Mucosa of rectum (tissue), 2 donors: Measurements from ENCODE around the gene MLX.
A peak's percentile ranks its signal among the peaks of the same experiment; 100 is the strongest.
"Not testable (repeated sequence)": the region's sequence is repeated elsewhere in the genome, so short reads cannot be mapped to it uniquely, and the experiment has no call there.

ENCODE experiments used
- H3K27ac ChIP-seq, 2 donors: one replicate each; pipeline ENCODE4 v1.7.0; 2013; ENCODE audit warnings: inconsistent platforms in 2 of 2, low read depth in 2 of 2, low read length in 2 of 2
- H3K27me3 ChIP-seq, 2 donors: one replicate each; pipeline ENCODE4 v1.7.0; 2013; ENCODE audit warnings: low read length in 2 of 2; ENCODE audit not compliant: control insufficient read depth in 2 of 2, insufficient read depth in 2 of 2
- H3K36me3 ChIP-seq, 2 donors: one replicate each; pipeline ENCODE4 v1.7.0; 2013; ENCODE audit warnings: low read length in 2 of 2; ENCODE audit not compliant: control insufficient read depth in 2 of 2, insufficient read depth in 2 of 2
- H3K4me1 ChIP-seq, 2 donors: one replicate each; pipeline ENCODE4 v1.7.0; 2013; ENCODE audit warnings: low read length in 2 of 2, mild to moderate bottlenecking in 1 of 2; ENCODE audit not compliant: control insufficient read depth in 2 of 2, insufficient read depth in 2 of 2
- H3K4me3 ChIP-seq, 2 donors: one replicate each; pipeline ENCODE4 v1.7.0; 2013; ENCODE audit warnings: low read length in 2 of 2
- H3K9ac ChIP-seq, 2 donors: one replicate each; pipeline ENCODE4 v1.7.0; 2013; ENCODE audit warnings: low read length in 2 of 2, low read depth in 1 of 2, mild to moderate bottlenecking in 1 of 2
- H3K9me3 ChIP-seq, 2 donors: one replicate each; pipeline ENCODE4 v1.7.0; 2013; ENCODE audit warnings: low read length in 2 of 2; ENCODE audit not compliant: control insufficient read depth in 2 of 2
- donor health status: healthy.
- donor health status: Normal muscosa, but diverticular disease.

Gene MLX

GRCh38 chr17:42545755-42546505 is 21.0 kb upstream of the MLX start:
- H3K9ac ChIP-seq, H3K27me3 ChIP-seq, H3K4me3 ChIP-seq, H3K27ac ChIP-seq, H3K9me3 ChIP-seq: not testable (repeated sequence)
- Histone ChIP-seq H3K36me3 (peaks cover 8 to 16% of the 10 kb centered on the region in 2 donors), H3K4me1 (peaks cover 14 to 18% of the 10 kb centered on the region in 2 donors)

- Histone ChIP-seq H3K27me3 (no peaks in the 10 kb centered on the region), H3K4me3 (no peak overlapping the region), H3K36me3 (peaks cover 4 to 10% of the 10 kb centered on the region in 2 donors), H3K27ac (no peak overlapping the region), H3K9ac (no peak overlapping the region), H3K9me3 (no peaks in the 10 kb centered on the region), H3K4me1 (peaks cover 9 to 12% of the 10 kb centered on the region in 2 donors)
Measured at GRCh38 chr17:42547001-42547461, 19.9 kb upstream of the MLX start.

GRCh38 chr17:42547698-42548069 is 19.2 kb upstream of the MLX start:
- H3K36me3 ChIP-seq, result peaks cover 4 to 10% of the 10 kb centered on the region in 2 donors
- no peak overlapping the region for H3K9ac ChIP-seq
- H3K27me3 ChIP-seq, result no peaks in the 10 kb centered on the region
- H3K4me3 ChIP-seq, result peak overlapping the region in 1 of 2 donors; percentile 26
- no peaks in the 10 kb centered on the region for H3K9me3 ChIP-seq
- H3K4me1 ChIP-seq, result peaks cover 9% of the 10 kb centered on the region in 2 donors
- no peak overlapping the region for H3K27ac ChIP-seq

GRCh38 chr17:42548070-42548837 is 18.6 kb upstream of the MLX start:
- Histone ChIP-seq H3K4me1 (peaks cover 9% of the 10 kb centered on the region in 2 donors), H3K9me3 (no peaks in the 10 kb centered on the region), H3K27ac (no peak overlapping the region), H3K27me3 (no peaks in the 10 kb centered on the region), H3K9ac (no peak overlapping the region), H3K36me3 (peaks cover 4 to 7% of the 10 kb centered on the region in 2 donors), H3K4me3 (peak overlapping the region; percentile 26 to 50)

GRCh38 chr17:42548993-42549755 is 17.7 kb upstream of the MLX start:
- Histone ChIP-seq H3K36me3 (no peaks in the 10 kb centered on the region), H3K9me3 (no peaks in the 10 kb centered on the region)

GRCh38 chr17:42552736-42553135 is 14.2 kb upstream of the MLX start, which contains the start of gene HSD17B1:
Gene HSD17B1 (plus strand): TSS chr17:42552923. CDS start chr17:42552934, 11 bp downstream.
- peaks cover 14 to 18% of the 10 kb centered on the region in 2 donors for H3K4me1 ChIP-seq
- not testable (repeated sequence) for H3K27me3 ChIP-seq

More at GRCh38 chr17:42548993-42549755, 17.7 kb upstream of the MLX start:
- H3K4me1 ChIP-seq, result peaks cover 13 to 15% of the 10 kb centered on the region in 2 donors
- H3K4me3 ChIP-seq, result peak overlapping the region in 1 of 2 donors; percentile 26
- no peak overlapping the region for H3K27ac ChIP-seq
- no peak overlapping the region for H3K9ac ChIP-seq
- H3K27me3 ChIP-seq, result no peaks in the 10 kb centered on the region

GRCh38 chr17:42553161-42553818 is 13.6 kb upstream of the MLX start:
- Histone ChIP-seq H3K9me3 (no peaks in the 10 kb centered on the region), H3K9ac (peak overlapping the region in 1 of 2 donors; percentile 94), H3K27ac (no peak overlapping the region), H3K4me1 (peaks cover 10 to 15% of the 10 kb centered on the region in 2 donors), H3K36me3 (no peaks in the 10 kb centered on the region), H3K27me3 (no peaks in the 10 kb centered on the region), H3K4me3 (no peak overlapping the region)

More at GRCh38 chr17:42552736-42553135, 14.2 kb upstream of the MLX start, which contains the start of gene HSD17B1:
- H3K9ac ChIP-seq, result peak within 1 kb of the TSS in 1 of 2 donors; percentile 94
- H3K4me3 ChIP-seq, result peak within 1 kb of the TSS in 1 of 2 donors; percentile 88
- H3K9me3 ChIP-seq, H3K36me3 ChIP-seq, H3K27ac ChIP-seq: not testable (repeated sequence)

GRCh38 chr17:42553866-42554249 is 13.0 kb upstream of the MLX start:
- peak overlapping the region; percentile 94 to 95 for H3K9ac ChIP-seq
- no peaks in the 10 kb centered on the region for H3K9me3 ChIP-seq
- peaks cover 7 to 13% of the 10 kb centered on the region in 2 donors for H3K4me1 ChIP-seq
- peak overlapping the region; percentile 74 to 88 for H3K4me3 ChIP-seq
- H3K27ac ChIP-seq, result peak overlapping the region; percentile 85 to 89
- H3K36me3 ChIP-seq, result no peaks in the 10 kb centered on the region
- no peaks in the 10 kb centered on the region for H3K27me3 ChIP-seq

- Histone ChIP-seq H3K9me3 (no peaks in the 10 kb centered on the region), H3K4me1 (peaks cover 7 to 17% of the 10 kb centered on the region in 2 donors), H3K36me3 (no peaks in the 10 kb centered on the region), H3K9ac (peak overlapping the region; percentile 94 to 95), H3K27ac (peak overlapping the region; percentile 85 to 89), H3K4me3 (peak overlapping the region; percentile 74 to 88), H3K27me3 (no peaks in the 10 kb centered on the region)
Measured at GRCh38 chr17:42554250-42555121, 12.4 kb upstream of the MLX start.
